ENCODE data around the gene PRPF39. TPM values are rescaled to one million over a fixed set of nuclear protein-coding genes. Genes with fewer than 3 reads are reported as not detected.

The PRPF39 gene
- total and polyA plus RNA-seq, 8 donors = 13.2 to 36.8 (median 23.2) TPM

GRCh38 chr14:45118594-45118993 is 34.7 kb downstream of the PRPF39 start:
- H3K36me3 ChIP-seq = peaks cover 0 to 41% (median 20%) of the 10 kb centered on the region in 3 donors
- DNase-seq (no peak), ATAC-seq (no peak), FAIRE-seq (no peak)
- no peak overlapping the region for H3K27ac ChIP-seq
- no peak overlapping the region for H3K4me3 ChIP-seq
- H3K4me1 ChIP-seq = peaks cover 0 to under 1% (median 0%) of the 10 kb centered on the region in 3 donors
- 92 to 93% methylated on average over 6 of the region's 6 CpGs for WGBS, 2 donors
- no peak for TF ChIP-seq CTCF (IDR thresholded peaks at IDR 0.05)
- intact Hi-C loops (cut with DNase I) = no loop called here
- H3K27me3 ChIP-seq = no peaks in the 10 kb centered on the region
- no peaks in the 10 kb centered on the region for H3K9me3 ChIP-seq

- ATAC-seq (no peak), DNase-seq (no peak), FAIRE-seq (no peak)
- H3K4me3 ChIP-seq = no peak overlapping the region
- H3K4me1 ChIP-seq = no peaks in the 10 kb centered on the region
- WGBS, 2 donors = 84 to 91% methylated on average over 1 of the region's 1 CpG
- intact Hi-C loops (cut with DNase I) = loop anchor here in 1 of 3 donors (10.0 kb wide), 1 partner anchor 125 kb away; no protein-coding TSS in a partner anchor
- no peaks in the 10 kb centered on the region for H3K27me3 ChIP-seq
- no peak for TF ChIP-seq CTCF (IDR thresholded peaks at IDR 0.05)
- H3K36me3 ChIP-seq = peaks cover 0 to 30% (median 18%) of the 10 kb centered on the region in 3 donors
- H3K9me3 ChIP-seq = no peaks in the 10 kb centered on the region
- no peak overlapping the region for H3K27ac ChIP-seq
Observed at GRCh38 chr14:45120096-45120495, 36.2 kb downstream of the PRPF39 start.

GRCh38 chr14:45123271-45123670 is 39.4 kb downstream of the PRPF39 start:
- no peak for TF ChIP-seq CTCF (IDR thresholded peaks at IDR 0.05)
- no peak for DNase-seq
- Histone ChIP-seq H3K4me1 (no peaks in the 10 kb centered on the region), H3K4me3 (no peak overlapping the region), H3K36me3 (peaks cover 0 to 17% (median 8%) of the 10 kb centered on the region in 3 donors), H3K9me3 (no peaks in the 10 kb centered on the region), H3K27me3 (no peaks in the 10 kb centered on the region), H3K27ac (no peak overlapping the region)
- ATAC-seq = no peak
- 95 to 96% methylated on average over 3 of the region's 3 CpGs for WGBS, 2 donors
- no peak for FAIRE-seq
- intact Hi-C loops (cut with DNase I) = loop anchor here in 1 of 3 donors (10.0 kb wide), 1 partner anchor 122 kb away; no protein-coding TSS in a partner anchor

DNA sequence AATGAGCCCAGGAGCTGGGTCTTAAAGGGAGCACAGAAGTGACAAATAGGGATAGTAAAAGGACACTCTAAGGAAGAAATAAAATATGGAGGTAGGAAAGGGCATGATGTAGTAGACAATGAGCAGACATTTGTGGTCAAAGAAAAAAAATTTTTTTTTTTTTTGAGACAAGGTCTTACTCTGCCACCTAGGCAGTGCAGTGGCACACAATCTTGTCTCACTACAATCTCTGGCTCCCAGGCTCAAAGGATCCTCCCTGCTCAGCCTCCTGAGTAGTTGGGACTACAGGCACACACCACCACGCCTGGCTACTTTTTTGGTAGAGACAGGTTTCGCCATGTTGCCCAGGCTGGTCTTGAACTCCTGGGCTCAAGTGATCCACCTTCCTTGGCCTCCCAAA is 41.8 kb downstream of the PRPF39 start:
- ATAC-seq = no peak
- Histone ChIP-seq H3K9me3 (no peaks in the 10 kb centered on the region), H3K4me3 (no peak overlapping the region), H3K36me3 (peaks cover 0 to 5% (median 0%) of the 10 kb centered on the region in 3 donors), H3K27me3 (no peaks in the 10 kb centered on the region), H3K4me1 (no peaks in the 10 kb centered on the region), H3K27ac (no peak overlapping the region)
- no peak for TF ChIP-seq CTCF (IDR thresholded peaks at IDR 0.05)
- DNase-seq = no peak
- WGBS, 2 donors = 95 to 96% methylated on average over 2 of the region's 2 CpGs
- intact Hi-C loops (cut with DNase I) = loop anchor here in 1 of 3 donors (10.0 kb wide), 1 partner anchor 119 kb away; no protein-coding TSS in a partner anchor
- no peak for FAIRE-seq

- Histone ChIP-seq H3K4me1 (peaks cover 0 to 6% (median 5%) of the 10 kb centered on the region in 3 donors), H3K9me3 (no peaks in the 10 kb centered on the region), H3K27me3 (no peaks in the 10 kb centered on the region), H3K36me3 (no peaks in the 10 kb centered on the region), H3K27ac (no peak overlapping the region), H3K4me3 (no peak overlapping the region)
- DNase-seq (no peak), ATAC-seq (no peak), FAIRE-seq (no peak)
- TF ChIP-seq CTCF (IDR thresholded peaks at IDR 0.05) = no peak
- WGBS, 2 donors = 50 to 96% methylated on average over 1 of the region's 1 CpG
- intact Hi-C loops (cut with DNase I) = loop anchor here in 1 of 3 donors (10.0 kb wide), 1 partner anchor 116 kb away; no protein-coding TSS in a partner anchor
Observed at GRCh38 chr14:45128963-45129629, 45.2 kb downstream of the PRPF39 start.

All from pancreas (tissue), 10 donors.